Measurements from ENCODE around the gene ZNF439.
"Not testable (repeated sequence)": the region's sequence is repeated elsewhere in the genome, so short reads cannot be mapped to it uniquely, and the experiment has no call there.

Gene ZNF439

GRCh38 chr19:11848594-11849469, at the start of gene ZNF439:
Gene ZNF439, plus strand, starts transcription at chr19:11848726. Its CDS starts 142 bp downstream, at chr19:11848868.
- peak; percentile 90 for DNase-seq

GRCh38 chr19:11806354-11807098, 42.0 kb upstream of the ZNF439 start:
- no peak for DNase-seq

- no peak for DNase-seq
Measured at GRCh38 chr19:11807099-11807380, 41.5 kb upstream of the ZNF439 start.

- no peak for DNase-seq
Measured at GRCh38 chr19:11813703-11814028, 34.9 kb upstream of the ZNF439 start.

- peak; percentile 88 for DNase-seq
Measured at GRCh38 chr19:11814029-11814699, 34.4 kb upstream of the ZNF439 start, which contains the start of gene ZNF440. Gene ZNF440, plus strand, starts transcription at chr19:11814273. Its CDS starts 175 bp downstream, at chr19:11814448.

GRCh38 chr19:11814700-11815035, 33.9 kb upstream of the ZNF439 start:
- no peak for DNase-seq

- no peak for DNase-seq
Measured at GRCh38 chr19:11821474-11822109, 26.9 kb upstream of the ZNF439 start.

GRCh38 chr19:11828957-11829876, 19.3 kb upstream of the ZNF439 start:
- not testable (repeated sequence) for DNase-seq

GRCh38 chr19:11832253-11832912, 16.1 kb upstream of the ZNF439 start:
- DNase-seq: no peak

- no peak for DNase-seq
Measured at GRCh38 chr19:11833541-11833940, 15.0 kb upstream of the ZNF439 start.

- DNase-seq: not testable (repeated sequence)
Measured at GRCh38 chr19:11835626-11836066, 12.9 kb upstream of the ZNF439 start.

GRCh38 chr19:11843722-11844121, 4.8 kb upstream of the ZNF439 start:
- no peak for DNase-seq

GRCh38 chr19:11847615-11848014, 911 bp upstream of the ZNF439 start:
- DNase-seq: not testable (repeated sequence)

GRCh38 chr19:11848200-11848593, 329 bp upstream of the ZNF439 start:
- DNase-seq: no peak

- not testable (repeated sequence) for DNase-seq
Measured at GRCh38 chr19:11850289-11850688, 1.8 kb downstream of the ZNF439 start.

GRCh38 chr19:11853358-11853757, 4.8 kb downstream of the ZNF439 start:
- DNase-seq: no peak

- no peak for DNase-seq
Measured at GRCh38 chr19:11856596-11857250, 8.2 kb downstream of the ZNF439 start.

- no peak for DNase-seq
Measured at GRCh38 chr19:11860721-11861120, 12.2 kb downstream of the ZNF439 start.

- DNase-seq: no peak
Measured at GRCh38 chr19:11861301-11861700, 12.8 kb downstream of the ZNF439 start.

- not testable (repeated sequence) for DNase-seq
Measured at GRCh38 chr19:11867766-11868165, 19.2 kb downstream of the ZNF439 start.

GRCh38 chr19:11868188-11868587, 19.7 kb downstream of the ZNF439 start:
- DNase-seq: no peak

All from stimulated activated CD4-positive, alpha-beta T cell treated with anti-CD3 and anti-CD28 coated beads, Interleukin-1b, Interleukin-23, amount 100 ng/mL, for 48 hours (primary cell).